PFSK-1 (cell line): Measurements from ENCODE around the gene SLX9.

ENCODE experiments used
- FOXP2 ChIP-seq: optimal IDR thresholded peaks from 2 replicates; pipeline ENCODE3; 2011; ENCODE audit warnings: borderline replicate concordance, control low read depth, inconsistent platforms; ENCODE audit not compliant: insufficient read depth; ENCODE audit errors: extremely low read length, extremely low read depth
- POLR2AphosphoS5 ChIP-seq: IDR thresholded peaks from 2 replicates; pipeline ENCODE4 v1.6.1; 2012; ENCODE audit warnings: low read depth, mild to moderate bottlenecking, control low read depth, low read length, moderate library complexity
- REST ChIP-seq, 2 experiments: IDR thresholded peaks; 2 replicates each; pipeline versions ENCODE4 v1.6.1 to v1.8.0; 2011 to 2012; ENCODE audit warnings: low read depth in 2 of 2, low read length in 2 of 2, control low read depth in 1 of 2, inconsistent platforms in 1 of 2, mild to moderate bottlenecking in 1 of 2, moderate library complexity in 1 of 2; ENCODE audit not compliant: insufficient read depth in 1 of 2
- SIN3A ChIP-seq: IDR thresholded peaks from 2 replicates; pipeline ENCODE4 v1.6.1; 2012; ENCODE audit warnings: mild to moderate bottlenecking, low read length, moderate library complexity, borderline replicate concordance; ENCODE audit not compliant: insufficient read depth
- TAF1 ChIP-seq: IDR thresholded peaks from 2 replicates; pipeline ENCODE4 v1.6.1; 2012; ENCODE audit warnings: low read length, control low read depth, borderline replicate concordance; ENCODE audit not compliant: insufficient read depth

Gene SLX9

DNA sequence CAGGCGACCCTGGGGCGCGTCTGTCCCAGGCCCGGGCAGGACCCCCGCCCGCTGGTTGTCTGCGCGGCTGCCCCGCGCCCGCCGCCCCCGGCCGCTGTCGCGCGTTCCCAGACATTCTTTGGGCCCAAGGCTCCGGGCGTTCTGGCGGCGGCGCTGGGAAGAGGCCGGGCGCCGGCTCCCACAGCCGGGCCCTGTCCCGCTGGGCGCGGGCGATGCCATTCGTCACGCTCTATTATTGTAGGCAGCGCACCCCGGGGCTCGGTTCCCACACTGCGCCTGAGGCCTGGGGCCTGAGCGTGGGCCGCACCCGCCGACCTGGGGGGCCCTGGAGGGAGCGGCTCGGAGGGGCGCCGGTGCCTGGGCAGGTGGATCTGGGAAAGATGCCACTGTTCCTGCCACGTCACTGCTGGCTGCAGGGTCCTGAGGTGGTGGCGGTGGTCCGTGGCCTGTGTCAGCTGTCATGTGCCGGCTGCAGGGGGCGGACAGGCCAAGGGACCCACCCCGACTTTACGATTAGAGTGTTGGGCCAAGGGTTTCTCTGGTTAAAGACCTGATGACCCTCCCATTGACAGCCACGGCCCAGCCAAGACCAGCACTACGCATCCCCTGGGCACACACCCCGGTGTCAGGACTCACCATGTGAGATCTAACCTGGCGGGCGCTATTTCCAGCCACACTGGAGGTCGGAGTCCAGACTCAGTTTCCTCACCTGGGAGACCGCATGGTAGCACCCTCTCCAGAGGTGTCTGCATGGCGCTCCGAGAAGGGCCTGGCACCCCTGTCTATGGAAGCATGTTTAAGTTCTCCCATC lies 79.5 kb downstream of the SLX9 start:
- TF ChIP-seq TAF1 (no peak), REST (IDR thresholded peaks at IDR 0.05; ENCODE audit: insufficient read depth in 1 of 2, low read depth in 2 of 2, low read length in 2 of 2) (no peak), SIN3A (no peak), FOXP2 (no peak), POLR2AphosphoS5 (no peak)

DNA sequence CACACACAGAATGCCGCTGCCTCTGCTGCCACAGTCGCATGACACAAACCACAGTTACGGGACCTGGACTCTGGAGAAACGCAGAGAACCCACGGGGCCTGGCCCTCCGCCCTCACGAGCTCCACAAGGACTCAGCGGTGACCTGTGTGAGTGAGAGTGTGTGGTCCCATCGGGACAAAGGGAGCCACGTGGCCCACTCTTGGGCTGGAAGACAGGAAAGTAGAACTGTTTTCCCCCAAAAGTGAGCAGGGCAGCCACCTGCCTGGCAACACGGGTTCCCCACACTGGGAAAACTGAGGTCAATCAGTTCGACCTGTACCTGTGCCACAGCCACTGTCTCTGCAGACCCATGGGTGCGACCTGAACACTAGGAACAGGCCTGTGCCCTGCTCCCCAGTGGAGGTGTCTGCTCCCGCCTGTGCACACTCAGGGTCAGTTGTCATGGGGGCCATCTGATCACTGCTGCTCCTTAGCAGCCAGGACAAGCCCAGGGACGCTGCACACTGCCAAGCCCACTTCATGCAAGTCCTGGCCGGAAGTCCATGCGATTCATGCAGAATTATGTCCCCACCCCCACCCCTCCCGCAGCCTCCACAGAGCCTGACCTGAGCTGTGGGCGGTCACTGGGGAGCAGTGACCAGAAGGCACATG lies 80.2 kb downstream of the SLX9 start:
- no peak for TF ChIP-seq POLR2AphosphoS5
- no peak for TF ChIP-seq TAF1
- TF ChIP-seq REST (IDR thresholded peaks at IDR 0.05; ENCODE audit: insufficient read depth in 1 of 2, low read depth in 2 of 2, low read length in 2 of 2), result no peak
- no peak for TF ChIP-seq FOXP2
- no peak for TF ChIP-seq SIN3A

DNA sequence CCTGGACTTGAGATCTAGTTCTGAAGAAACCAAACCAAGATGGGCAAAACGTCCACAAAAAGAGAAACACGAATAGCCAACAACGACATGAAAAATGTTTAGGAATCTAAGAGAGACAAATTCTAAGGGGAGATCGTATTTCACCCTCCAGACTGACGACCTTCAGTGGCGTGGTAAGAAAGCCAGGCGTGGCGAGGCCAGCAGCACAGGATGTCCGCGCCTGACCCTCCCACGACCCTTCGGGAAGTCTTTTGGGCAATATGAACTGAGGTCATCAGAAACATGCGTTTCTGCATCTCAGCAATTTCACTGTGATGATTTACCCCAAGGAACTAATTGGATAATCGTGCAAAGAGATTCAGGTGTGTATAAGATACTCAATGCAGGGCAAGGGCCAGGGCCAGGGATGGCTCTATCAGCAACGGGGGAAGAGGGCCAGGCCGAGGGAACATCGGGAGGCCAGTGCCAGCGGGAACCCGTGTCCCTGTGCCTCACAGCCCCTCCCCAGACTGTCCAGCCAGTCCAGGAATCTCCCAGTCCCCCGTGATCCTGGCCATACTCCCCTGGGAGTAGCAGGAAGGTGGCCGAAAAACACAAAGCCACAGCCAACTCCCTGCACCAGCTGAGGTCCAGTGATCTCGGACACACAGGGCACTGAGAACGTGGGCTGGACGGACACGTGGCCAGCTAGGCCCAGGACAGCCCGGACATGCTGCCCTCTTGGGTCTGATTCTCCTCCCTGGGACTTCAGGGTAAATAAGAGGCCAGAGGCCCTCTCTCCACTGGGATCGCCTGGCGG lies 81.0 kb downstream of the SLX9 start:
- TF ChIP-seq POLR2AphosphoS5 (no peak), FOXP2 (no peak), SIN3A (no peak), TAF1 (no peak), REST (IDR thresholded peaks at IDR 0.05; ENCODE audit: insufficient read depth in 1 of 2, low read depth in 2 of 2, low read length in 2 of 2) (no peak)

DNA sequence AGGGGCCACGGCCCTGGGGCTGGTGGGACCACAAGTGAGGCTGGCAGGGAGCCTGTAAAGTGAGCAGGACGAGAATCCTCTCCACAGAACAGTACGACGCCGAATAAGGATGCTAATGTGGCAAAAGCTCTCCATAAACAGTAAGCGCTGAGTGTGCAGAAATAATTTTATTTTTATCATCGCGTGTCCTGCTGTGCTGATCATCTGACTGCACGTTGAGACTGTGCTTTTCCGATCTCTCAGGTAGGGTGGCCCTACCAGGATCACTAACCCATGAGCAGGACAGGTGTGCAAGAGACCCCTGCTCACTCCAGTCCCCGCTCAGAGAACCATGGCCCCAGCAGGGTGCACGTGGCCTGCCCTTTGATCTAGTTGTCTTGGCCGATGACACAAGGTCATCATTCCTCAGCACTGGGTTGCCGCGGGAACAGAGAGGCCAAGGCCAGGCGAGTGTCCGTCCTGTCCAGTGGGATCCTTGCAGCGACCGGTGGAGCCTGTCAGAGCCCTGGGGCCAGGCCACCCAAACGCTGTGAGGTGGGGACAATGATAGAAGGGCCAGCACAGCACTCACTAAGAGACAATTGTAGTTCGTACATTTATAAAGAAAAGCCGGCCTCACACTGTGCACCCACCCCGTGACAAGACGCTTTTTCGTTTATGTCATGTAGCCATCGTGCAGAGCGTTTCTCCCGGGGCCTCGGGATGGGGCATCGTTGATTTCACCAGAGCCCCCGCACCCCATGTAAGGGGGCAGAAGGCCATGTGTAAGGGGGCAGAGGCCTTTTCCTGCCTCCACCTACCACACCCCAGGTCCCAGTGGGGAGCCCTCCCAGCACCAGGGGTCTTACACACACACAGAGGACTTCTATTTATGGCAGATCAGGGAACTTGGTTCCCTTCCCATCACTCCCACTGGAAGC lies 81.9 kb downstream of the SLX9 start:
- TF ChIP-seq FOXP2 (no peak), TAF1 (no peak), POLR2AphosphoS5 (no peak), REST (IDR thresholded peaks at IDR 0.05; ENCODE audit: insufficient read depth in 1 of 2, low read depth in 2 of 2, low read length in 2 of 2) (no peak), SIN3A (no peak)
